GM21529 (cell line): ENCODE results near the gene HMGXB3.

Source experiments
- ATAC-seq: cut with Tn5 transposase; IDR thresholded peaks from one replicate; pipeline ENCODE4 v1.9.1; 2021; ENCODE audit not compliant: unreplicated experiment

HMGXB3 gene

DNA sequence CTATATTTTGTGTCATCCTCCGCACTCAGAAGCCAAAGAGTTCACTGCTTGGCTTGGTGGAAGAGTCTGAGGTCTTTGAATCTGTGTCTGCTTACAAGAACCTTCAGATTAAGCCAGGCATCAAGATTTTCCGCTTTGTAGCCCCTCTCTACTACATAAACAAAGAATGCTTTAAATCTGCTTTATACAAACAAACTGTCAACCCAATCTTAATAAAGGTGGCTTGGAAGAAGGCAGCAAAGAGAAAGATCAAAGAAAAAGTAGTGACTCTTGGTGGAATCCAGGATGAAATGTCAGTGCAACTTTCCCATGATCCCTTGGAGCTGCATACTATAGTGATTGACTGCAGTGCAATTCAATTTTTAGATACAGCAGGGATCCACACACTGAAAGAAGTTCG lies 19.3 kb upstream of the HMGXB3 start:
- ATAC-seq = no peak

DNA sequence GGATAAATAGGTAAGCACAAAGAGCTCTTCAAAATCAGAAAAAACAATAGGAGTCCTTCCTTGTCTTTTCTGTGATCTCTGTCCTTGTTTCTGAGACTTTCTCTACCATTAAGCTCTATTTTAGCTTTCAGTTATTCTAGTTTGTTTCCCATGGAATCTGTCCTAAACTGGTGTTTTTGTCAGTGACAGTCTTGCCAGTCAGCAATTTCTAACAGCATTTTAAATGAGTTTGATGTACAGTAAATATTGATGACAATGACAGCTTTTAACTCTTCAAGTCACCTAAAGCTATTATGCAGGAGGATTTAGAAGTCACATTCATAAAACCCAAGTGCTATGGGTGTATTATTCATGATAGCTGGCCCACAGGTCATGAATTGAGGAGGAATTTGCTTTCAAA lies 18.0 kb upstream of the HMGXB3 start:
- ATAC-seq = no peak

DNA sequence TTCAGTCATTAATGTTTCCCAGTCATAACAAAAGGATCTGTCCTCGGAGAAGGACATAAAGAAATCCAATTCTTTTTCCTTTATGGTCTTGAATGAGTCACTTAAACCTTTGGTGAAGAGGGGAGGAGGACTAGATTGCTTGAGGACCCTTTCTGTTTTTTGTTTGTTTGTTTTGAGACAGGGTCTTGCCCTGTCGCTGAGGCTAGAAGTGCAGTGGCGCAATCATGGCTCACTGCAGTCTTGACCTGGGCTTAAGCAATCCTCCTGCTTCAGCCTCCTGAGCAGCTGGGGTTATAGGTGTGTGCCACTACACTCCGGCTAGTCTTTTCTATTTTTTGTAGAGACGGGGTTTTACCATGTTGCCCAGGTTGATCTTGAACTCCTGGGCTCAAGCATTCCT lies 12.4 kb upstream of the HMGXB3 start:
- no peak for ATAC-seq

DNA sequence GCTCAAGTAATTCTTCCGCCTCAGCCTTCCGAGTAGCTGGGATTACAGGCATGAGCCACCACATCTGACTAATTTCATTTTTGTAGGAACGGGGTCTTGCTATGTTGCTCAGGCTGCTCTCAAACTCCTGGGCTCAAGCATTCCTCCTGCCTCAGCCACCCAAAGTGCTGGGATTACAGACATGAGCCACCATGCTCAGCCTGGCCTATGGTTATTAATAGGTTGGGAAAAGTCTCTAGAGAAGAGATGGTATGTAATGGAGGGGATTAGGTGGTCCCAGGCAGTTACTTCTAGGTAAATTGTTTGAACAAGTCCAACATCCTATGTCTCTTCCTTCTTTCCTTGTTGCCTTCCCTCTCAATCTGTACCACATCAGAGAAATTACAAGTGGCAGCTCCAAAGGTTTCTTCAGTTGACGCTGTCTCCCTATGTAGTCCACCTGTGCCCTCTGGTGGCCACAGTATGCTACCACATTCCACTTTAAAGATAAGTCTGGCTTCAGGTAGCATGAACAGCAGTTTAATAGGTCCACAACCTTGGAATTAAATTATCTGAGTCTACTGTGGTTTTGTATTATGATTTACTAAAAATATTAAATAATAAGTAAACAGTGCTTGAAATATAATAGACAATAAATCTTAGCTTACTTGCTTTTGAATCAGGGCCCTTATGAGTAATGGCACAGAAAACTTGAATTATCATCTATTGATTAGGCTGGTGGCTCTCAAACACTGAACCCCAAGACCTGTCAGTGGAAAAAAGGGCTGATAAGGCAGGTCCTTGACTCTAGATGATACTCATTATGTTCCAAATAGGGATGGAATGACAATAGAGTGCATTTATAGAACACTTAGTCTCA lies 9.8 kb upstream of the HMGXB3 start:
- ATAC-seq = peak; percentile 87

DNA sequence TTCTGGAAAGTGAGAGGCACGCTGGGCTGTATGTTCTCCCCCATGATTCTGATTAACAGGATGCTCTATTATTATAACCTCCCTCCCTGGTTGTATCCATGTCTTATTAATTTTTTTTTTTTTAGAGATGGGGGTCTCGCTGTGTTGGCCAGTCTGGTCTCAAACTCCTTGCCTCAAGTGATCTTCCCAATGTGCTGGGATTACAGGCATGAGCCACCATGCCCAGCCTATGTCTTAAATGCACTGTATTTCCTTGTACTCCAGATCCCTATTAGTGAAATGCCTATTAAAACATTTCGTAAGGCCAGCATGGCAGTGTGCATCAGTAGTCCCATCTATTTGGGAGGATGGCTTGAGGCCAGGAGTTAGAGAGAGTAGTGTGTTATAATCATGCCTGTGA lies 7.1 kb upstream of the HMGXB3 start:
- no peak for ATAC-seq

DNA sequence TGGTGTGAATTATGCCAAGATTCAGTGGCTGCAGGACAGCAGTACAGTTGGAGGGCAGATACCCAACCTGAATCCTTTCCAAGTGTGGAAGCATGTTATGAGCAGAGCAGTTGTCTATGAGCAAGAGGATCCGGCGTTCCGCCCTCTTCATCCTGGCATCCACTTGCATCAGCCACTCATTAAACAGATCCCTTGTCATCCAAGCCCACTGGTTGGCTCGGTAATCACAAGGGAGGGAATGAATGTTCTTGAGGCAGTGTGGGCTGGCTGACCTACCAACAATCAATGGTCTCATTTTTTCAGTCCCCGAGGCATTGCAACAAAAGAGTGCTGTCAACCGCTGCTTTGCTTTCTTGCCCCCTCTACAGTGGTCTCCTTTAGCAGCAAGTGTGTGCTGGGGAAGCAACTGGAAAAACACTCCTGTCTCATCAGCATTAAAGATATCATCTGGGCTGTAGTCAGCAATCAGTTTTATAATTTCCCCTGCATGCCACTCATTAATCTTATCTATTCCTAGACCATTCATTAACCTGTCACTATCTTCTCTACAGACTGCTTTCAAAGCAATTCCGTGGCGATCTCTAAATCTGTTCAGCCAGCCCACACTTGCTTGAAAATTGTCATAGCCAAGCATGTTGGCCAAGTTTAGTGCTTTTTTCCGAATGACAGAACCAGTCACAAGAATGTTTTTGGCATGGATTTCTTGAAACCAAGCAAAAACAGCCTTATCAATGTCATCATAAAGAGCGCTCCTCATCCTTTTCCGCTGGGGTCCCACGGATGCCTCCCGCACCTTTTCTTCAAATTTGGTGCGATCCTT lies 4.9 kb upstream of the HMGXB3 start:
- no peak for ATAC-seq

DNA sequence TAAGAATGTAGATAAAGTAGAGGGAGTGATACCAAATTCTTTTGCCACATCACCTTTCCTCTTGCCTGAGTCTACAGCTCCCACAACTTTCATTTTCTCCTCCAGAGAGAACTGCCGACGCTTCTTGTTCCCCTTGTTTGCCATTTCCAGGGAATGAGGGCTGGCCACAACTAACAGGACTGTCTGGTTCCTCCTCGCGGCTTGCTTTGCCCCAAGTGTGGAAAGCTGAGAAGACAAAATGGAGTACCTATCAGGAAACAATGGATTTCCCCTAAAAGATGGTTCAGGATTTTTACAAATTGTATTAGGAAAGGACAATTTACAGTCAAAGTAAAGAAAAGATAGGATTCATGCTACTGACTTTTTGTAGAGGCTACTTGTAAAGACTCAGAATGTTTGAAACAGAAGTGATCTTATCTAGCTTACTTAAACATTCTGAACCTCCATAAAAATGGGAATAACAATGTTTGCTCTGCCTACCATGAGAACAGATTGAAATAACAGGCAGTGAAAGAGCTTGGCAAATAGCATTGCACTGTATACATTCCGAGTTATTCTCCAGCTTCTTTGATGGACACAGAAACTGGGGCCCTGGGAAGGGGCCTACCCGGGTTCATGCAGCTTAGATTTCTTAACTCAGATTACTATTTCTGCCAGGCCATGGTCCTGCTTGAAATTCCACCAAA lies 4.2 kb upstream of the HMGXB3 start:
- ATAC-seq = no peak

DNA sequence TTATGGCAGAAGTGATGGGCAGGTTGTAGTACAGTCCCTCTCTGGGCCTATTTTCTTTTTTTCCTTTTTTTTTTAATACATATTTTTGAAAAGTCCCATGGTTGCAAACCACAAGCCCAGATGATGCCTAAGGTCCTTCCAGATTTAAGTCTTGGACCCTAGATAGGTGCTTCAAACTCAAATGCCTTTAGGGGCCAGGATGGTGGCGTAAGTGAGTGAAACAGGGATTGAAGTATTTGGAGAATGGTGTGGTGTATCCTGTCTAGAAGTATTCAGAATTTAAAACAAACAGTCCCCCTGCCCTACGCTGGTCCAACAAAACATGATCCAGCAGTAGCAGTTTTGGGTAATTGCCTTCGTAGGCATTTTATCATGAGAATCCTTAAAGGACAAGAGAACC lies 2.3 kb upstream of the HMGXB3 start:
- no peak for ATAC-seq

DNA sequence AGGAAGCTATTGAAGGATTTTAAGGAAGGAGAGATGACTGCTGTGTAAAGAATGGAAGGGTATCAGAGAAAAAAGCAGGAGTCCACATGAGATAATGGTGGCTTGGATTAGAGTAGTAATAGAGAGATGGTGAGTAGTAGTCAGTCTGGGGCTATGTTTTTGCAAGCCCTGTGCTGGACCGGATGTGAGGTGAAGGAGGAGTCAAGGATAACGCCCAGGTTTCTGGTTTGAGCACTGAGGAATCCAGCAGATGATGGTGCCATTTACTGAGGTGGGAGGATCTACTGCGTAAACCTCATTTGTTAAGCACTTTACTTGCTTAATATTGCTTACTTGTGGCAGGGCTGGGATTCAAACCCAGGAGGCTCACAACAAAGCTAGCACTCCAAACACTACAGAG lies 1.2 kb upstream of the HMGXB3 start:
- ATAC-seq = no peak

DNA sequence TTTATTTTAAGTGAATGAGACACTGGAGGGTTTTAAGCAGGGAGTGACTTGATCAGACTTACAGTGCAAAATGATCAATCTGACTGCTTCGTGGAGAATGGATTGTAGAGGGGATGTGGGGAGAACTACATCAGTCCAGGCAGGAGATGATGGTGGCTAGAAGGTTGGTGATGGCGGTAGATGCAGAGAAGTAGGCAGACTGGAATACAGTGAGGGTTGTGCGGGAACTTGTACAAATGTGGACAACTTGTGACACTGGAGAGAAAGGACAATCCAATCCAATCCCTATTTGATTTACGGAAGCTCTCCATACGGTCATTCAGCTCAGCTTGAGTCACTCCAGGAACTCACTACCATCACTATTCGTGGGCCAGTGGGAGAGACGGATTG lies 678 bp upstream of the HMGXB3 start:
- no peak for ATAC-seq

DNA sequence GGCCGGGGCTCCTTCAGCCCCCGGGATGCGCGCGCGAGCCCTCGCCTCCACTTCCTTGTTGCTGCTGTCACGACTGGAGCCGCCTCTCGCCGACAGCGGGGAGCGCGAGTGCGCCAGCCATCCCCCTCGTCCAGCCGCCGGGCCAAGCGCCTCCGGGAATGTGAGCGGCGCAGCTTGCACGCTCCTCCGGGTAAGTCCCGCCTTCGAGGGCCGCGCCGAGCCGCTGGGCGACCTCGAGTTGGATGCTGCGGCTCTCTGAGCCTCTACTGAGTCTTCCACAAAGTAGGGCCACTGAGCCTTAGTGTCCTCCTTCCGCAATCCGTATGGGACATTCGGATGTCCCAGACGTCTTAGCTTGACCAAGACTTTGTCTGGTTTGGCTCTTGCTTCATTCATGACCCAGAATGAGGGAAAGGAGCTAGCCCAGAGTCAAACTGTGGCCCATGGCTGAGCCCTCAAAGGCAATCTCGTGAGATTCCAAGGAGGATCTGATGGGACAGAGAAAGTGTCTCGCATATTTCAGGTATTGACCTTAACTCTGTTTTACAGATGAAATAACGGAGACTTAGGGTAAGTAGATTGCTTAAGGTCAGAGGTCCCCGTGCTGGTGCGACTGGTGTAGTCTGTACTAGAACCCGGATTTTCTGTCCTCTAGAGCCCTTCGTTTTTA lies 586 bp downstream of the HMGXB3 start:
- peak; percentile 20 for ATAC-seq

DNA sequence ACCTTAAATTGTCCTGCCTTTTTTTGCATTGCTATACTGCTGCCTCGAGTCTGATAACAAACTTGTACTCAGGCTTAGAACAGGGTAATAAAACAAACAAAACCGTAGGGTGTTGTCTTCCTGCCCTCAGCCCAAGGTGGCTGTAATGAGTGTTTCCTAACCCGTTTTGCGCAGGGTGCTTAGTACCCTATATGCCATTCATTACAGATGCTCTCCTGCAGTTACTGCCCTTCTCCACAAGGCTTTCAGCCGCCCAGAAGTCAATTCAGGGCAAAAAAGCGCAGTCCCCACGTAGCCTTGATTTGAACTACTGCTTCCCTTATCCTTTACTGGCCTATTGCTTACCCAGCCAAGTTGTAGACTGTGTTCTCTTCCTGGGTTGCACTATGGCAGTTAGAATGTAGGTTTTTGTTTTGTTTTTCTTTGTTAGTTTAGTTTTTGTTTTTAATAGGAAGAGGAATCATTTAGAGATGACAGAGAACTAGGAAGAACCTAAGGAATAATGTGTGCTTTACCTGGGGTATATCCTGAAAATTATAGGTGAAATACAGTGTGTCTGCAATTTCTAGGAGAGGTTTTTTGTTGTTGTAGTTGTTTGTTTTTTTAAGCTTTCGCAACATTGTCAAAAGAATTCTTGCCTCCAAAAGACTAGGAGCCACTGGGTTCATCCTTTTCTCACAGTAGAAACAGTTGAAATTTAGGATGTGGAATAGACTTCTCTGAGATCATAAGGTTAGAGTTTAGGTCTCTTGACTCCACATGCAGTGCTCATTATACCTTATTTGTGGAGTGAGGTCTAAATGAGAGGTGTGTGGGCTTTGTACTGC lies 1.3 kb downstream of the HMGXB3 start:
- peak; percentile 63 for ATAC-seq

DNA sequence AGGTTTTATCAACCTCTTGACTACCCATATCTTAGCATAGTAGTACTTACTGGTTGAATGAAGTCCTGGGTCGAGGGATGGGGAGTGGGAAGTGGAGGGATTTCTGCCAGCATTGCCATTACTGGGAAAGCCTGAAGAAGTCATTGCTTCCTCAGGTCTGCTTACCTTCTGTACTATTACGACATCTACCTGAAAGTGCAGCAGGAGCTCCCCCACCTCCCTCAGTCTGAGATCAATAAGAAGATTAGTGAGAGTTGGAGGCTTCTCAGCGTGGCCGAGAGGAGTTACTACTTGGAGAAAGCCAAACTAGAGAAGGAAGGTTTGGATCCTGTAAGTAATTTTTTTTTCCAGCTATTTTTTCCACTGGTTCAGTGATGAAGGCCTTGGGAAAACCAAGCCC lies 5.8 kb downstream of the HMGXB3 start:
- no peak for ATAC-seq

DNA sequence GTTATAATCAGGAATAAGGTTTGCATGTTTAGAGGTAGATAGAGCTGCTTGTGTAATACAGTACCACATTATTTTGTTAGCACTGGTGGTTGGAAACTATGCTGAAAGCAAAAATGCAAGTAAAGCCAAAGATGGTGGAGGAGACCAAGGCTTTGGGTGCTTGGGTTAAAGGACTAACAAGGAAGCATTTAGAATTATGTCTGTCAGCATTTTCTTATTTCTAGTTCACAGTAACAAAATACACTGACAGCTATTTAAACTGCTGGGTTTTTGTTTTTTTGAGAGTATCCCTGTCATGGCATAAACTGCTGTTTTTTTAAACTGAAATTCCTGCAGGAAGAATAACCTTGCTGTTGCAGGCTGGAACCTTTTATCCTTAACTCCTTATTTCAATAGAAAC lies 6.5 kb downstream of the HMGXB3 start:
- no peak for ATAC-seq

DNA sequence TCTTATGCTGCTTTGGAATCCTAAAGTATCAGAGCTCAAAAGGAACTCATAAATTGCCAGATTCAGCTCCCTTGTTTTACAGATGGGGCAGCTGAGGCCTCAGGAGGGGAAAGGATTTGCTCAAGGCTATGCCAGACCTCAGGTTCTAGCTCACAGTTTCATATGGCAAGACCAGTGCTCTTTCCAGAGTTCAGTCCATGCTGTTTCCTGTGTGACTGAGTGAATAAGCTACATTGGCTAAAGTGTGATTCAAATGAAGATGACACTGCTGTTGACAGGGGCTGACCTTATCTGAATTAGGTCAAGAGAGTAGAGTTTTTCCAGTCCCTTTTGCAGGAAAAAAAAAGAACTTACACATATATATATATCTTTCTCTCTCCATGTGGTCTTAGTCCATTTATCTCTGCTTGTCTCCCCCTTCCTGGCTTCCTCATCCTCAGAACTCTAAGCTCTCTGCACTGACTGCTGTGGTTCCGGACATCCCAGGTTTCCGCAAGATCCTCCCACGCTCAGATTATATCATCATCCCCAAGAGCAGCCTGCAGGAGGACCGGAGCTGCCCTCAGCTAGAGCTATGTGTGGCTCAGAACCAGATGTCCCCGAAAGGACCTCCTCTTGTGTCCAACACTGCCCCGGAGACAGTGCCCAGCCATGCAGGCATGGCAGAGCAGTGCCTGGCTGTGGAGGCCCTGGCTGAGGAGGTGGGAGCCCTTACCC lies 9.3 kb downstream of the HMGXB3 start:
- ATAC-seq = no peak

DNA sequence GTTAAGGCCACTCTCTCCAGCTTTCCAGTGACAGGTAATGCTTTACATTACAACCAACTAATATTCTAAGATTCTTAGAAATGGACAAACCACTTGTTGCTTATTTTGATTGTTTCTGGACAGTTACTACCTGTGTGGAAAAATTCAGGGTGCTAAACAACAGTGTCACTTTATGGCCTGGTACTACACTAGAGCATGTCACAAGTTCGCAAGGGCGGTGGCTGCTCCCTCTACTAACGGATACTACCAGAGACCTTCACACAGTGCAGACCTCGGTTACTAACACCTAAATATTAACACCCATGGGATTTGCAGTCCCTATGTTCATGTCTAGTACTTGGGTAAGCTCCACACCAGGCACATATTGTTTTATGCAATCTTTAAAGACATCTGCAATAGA lies 13.4 kb downstream of the HMGXB3 start:
- no peak for ATAC-seq

DNA sequence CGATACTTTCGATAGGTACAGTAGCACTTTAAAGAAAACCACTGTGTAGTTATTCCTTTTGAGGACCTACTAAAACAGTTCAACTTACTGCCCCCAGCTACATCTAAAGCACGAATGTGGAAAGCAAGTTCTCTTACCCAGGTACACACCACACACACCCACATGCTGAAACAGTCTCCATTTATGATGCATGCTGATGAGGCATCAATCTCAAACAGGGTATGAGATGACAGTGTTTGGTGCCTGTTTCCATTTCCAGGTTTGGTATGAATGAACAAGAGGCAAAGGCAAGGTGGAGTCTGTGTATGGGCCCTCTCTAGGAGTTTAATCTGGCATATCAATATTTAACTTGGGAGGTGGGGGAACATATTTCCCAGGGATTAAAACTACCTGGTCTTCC lies 13.9 kb downstream of the HMGXB3 start:
- no peak for ATAC-seq

DNA sequence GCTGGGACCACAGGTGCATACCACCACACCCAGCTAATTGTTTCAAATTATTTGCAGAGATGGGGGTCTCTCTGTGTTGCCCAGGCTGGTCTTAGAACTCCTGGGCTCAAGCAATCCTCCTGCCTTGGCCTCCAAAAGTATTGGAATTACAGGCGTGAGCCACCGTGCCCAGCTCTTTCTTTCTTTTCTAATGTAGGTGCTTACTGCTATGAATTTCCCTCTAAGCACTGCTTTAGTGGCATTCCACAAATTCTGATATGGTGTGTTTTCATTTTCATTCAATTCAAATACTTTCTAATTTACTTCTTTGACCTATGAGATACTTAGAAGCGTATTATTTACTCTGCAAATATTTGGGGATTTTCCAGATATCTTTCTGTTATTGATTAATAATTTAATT lies 14.9 kb downstream of the HMGXB3 start:
- no peak for ATAC-seq

DNA sequence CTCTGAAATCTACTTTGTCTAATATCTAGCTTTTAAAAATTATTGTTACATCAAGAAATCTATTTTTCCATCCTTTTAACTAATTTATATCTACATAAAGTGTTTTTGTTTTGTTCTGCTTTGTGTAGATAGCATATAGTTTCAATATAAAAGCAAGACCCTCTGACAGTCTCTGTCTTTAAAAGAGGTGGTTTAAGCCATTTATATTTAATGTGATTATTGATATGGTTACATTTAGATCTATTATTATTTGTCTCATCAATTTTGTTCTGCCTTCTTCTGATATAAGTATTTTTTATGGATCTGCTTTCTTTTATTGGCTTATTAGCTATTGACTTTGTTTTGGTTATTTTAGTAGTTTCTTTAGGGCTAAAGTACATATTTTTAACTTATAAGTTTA lies 16.0 kb downstream of the HMGXB3 start:
- no peak for ATAC-seq
